WERI-Rb-1 (cell line): ENCODE data around the gene PARD3B.

Experiments used
- DNase-seq: peaks from one replicate; pipeline ENCODE4 v3.0.0-alpha.2; 2020
- H3K27ac ChIP-seq: fragments of 250-450 bp; sonication (Bioruptor Pico); 2 replicates; pipeline ENCODE4 v1.5.1; 2020; ENCODE audit warnings: mild to moderate bottlenecking, moderate library complexity
- H3K27me3 ChIP-seq: fragments of 250-450 bp; sonication (Bioruptor Pico); 2 replicates; pipeline ENCODE4 v1.5.1; 2021; ENCODE audit warnings: mild to moderate bottlenecking, low read depth, moderate library complexity; ENCODE audit not compliant: insufficient read depth, severe bottlenecking
- H3K36me3 ChIP-seq: fragments of 250-450 bp; sonication (Bioruptor Pico); 2 replicates; pipeline ENCODE4 v1.5.1; 2020; ENCODE audit warnings: mild to moderate bottlenecking, moderate library complexity
- H3K4me3 ChIP-seq: 2 replicates; pipeline ENCODE4 v1.5.1; 2011; ENCODE audit warnings: low read depth, mild to moderate bottlenecking, control low read depth, low read length
- H3K9me3 ChIP-seq: fragments of 250-450 bp; sonication (Bioruptor Pico); 2 replicates; pipeline ENCODE4 v1.5.1; 2021; ENCODE audit warnings: mild to moderate bottlenecking, moderate library complexity; ENCODE audit not compliant: severe bottlenecking
- CTCF ChIP-seq: IDR thresholded peaks from 2 replicates; pipeline ENCODE4 v1.5.1; 2011; ENCODE audit warnings: low read depth, mild to moderate bottlenecking, control low read depth, inconsistent platforms, low read length

PARD3B gene

DNA sequence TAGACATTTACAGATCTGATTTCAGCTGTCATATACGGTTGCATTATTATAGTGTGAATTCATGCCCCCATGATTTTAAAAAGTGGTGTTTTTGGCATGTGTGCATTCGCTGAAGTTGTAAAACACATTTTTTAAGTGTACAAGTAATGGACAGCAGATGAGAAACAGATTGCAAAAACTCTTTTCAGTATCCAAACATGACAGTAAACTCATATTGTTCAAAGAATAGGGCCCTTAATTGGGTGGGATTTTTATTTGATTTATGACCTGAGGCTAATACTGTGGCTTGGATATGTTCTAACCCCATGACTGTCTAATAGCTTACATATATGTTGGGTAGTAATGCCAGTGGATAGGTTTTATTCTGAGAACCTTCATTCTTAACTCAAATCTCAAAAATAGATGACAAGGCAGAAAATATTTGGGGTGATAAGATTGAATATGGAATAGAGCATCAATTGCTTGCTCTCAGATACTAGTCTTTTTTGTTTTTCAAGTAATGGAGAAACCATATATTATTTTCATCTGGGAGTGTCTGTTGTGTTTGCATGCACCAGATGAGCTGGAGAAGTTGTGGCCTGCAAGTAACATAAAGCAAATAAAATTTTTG, 118.6 kb downstream of the PARD3B start:
- TF ChIP-seq CTCF: no peak
- DNase-seq: no peak
- H3K36me3 ChIP-seq: no peaks in the 10 kb centered on the region
- no peak overlapping the region for H3K4me3 ChIP-seq
- no peaks in the 10 kb centered on the region for H3K9me3 ChIP-seq
- H3K27me3 ChIP-seq: no peaks in the 10 kb centered on the region
- no peak overlapping the region for H3K27ac ChIP-seq

DNA sequence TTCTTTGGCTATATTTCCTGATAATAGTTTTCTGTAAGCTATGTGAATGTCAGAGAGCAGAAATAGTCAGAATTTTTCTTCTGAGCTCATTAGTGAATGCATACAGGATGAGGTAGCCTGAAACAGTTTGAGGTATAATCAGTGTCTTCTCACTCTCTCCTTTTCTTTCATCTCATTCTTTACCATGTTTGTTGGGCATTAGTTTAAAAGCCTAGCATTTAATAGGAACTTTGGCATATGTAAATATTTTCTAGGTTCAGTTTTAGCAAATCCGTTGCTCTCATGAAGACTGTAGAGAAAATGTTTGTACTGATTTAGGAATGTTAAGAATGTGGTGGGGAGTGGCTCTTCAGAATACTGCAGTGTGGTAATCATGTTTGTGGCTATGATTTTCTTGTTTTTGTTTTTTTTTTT, 119.4 kb downstream of the PARD3B start:
- H3K9me3 ChIP-seq: no peaks in the 10 kb centered on the region
- no peak overlapping the region for H3K4me3 ChIP-seq
- H3K36me3 ChIP-seq: no peaks in the 10 kb centered on the region
- DNase-seq: no peak
- H3K27ac ChIP-seq: no peak overlapping the region
- H3K27me3 ChIP-seq: no peaks in the 10 kb centered on the region
- TF ChIP-seq CTCF: no peak

- TF ChIP-seq CTCF: no peak
- Histone ChIP-seq H3K27ac (no peak overlapping the region), H3K9me3 (no peaks in the 10 kb centered on the region), H3K27me3 (no peaks in the 10 kb centered on the region), H3K4me3 (no peak overlapping the region), H3K36me3 (no peaks in the 10 kb centered on the region)
- DNase-seq: no peak
These were observed 119.9 kb downstream of the PARD3B start for GRCh38 chr2:204665207-204665606.

- no peaks in the 10 kb centered on the region for H3K9me3 ChIP-seq
- H3K27me3 ChIP-seq: no peaks in the 10 kb centered on the region
- no peak overlapping the region for H3K27ac ChIP-seq
- DNase-seq: no peak
- no peak overlapping the region for H3K4me3 ChIP-seq
- TF ChIP-seq CTCF: no peak
- no peaks in the 10 kb centered on the region for H3K36me3 ChIP-seq
These were observed 120.5 kb downstream of the PARD3B start for GRCh38 chr2:204665771-204666170.

GRCh38 chr2:204667990-204668389, 122.7 kb downstream of the PARD3B start:
- TF ChIP-seq CTCF: no peak
- no peak for DNase-seq
- no peaks in the 10 kb centered on the region for H3K36me3 ChIP-seq

DNA sequence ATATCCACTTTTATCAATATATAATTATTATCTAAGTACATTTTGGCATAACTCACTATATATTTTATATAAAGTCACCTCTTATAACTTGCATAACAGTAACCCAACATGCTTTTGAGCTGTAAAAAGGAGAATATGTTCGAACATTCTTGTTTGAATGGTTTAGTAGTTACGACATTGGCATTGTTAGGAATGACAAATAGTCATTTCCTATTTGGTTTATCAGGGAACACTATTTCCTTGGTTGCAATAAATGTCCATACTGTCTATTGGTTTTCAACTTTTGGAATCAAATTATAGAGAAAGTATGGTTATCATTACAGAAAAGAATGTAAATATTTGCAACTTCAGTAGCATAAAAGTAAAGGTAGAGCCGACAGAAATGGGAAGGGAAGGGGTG, 124.1 kb downstream of the PARD3B start:
- H3K9me3 ChIP-seq: no peaks in the 10 kb centered on the region
- no peaks in the 10 kb centered on the region for H3K36me3 ChIP-seq
- DNase-seq: no peak
- H3K27me3 ChIP-seq: no peaks in the 10 kb centered on the region
- H3K4me3 ChIP-seq: no peak overlapping the region
- no peak overlapping the region for H3K27ac ChIP-seq
- TF ChIP-seq CTCF: no peak

More at GRCh38 chr2:204667990-204668389, 122.7 kb downstream of the PARD3B start:
- H3K27ac ChIP-seq: no peak overlapping the region
- H3K9me3 ChIP-seq: no peaks in the 10 kb centered on the region
- H3K4me3 ChIP-seq: no peak overlapping the region
- H3K27me3 ChIP-seq: no peaks in the 10 kb centered on the region
